ENCODE results near the gene DDX49. TPM values are rescaled to one million over a fixed set of nuclear protein-coding genes. Genes with fewer than 3 reads are reported as not detected.

DDX49 gene
- total RNA-seq, 1 experiment from 2014 or later: 120 TPM

DNA sequence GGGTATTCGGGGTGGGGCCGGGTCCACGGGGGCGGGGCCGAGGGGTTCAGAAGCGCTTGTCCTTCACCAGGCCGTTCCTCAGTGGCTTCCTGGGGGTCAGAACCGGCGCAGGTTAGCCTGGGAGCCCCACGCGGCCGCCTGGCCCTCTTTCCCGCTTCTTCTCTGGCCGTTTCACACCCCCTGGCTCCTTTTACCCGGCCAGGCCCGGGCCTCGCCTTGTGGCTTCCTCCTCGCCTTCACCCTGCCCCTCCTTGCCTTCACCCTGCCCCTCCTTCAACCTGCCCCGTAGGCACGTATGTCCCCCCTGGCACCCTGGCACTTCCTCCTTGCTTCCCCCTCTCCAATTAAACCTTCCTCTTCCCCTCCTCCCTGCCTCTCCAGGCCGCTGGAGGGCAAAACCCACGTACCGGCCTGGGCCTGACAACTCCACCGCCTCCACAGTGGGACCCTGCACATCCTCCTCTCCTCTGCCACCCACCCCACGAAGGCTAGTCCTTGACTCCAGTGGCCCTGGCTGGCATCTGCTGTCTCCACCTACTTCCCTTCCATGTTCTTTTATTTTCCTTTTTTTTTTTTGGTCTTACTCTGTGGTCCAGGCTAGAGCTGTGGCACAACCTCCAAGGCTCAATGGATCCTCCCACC lies 48.9 kb upstream of the DDX49 start:
- peaks cover 16% of the 10 kb centered on the region for H3K36me3 ChIP-seq (ENCODE audit: low read depth, low read length)
- intact Hi-C loops (cut with micrococcal nuclease): no loop called here
- H3F3A ChIP-seq (ENCODE audit: low read length, unreplicated experiment): no peaks in the 10 kb centered on the region
- TF ChIP-seq EZH2 (IDR thresholded peaks at IDR 0.05; ENCODE audit: low read length, unreplicated experiment) (no peak), EZH2phosphoT487 (IDR thresholded peaks at IDR 0.05; ENCODE audit: borderline replicate concordance, low read length) (no peak)
- TF ChIP-seq, protein P1, sequence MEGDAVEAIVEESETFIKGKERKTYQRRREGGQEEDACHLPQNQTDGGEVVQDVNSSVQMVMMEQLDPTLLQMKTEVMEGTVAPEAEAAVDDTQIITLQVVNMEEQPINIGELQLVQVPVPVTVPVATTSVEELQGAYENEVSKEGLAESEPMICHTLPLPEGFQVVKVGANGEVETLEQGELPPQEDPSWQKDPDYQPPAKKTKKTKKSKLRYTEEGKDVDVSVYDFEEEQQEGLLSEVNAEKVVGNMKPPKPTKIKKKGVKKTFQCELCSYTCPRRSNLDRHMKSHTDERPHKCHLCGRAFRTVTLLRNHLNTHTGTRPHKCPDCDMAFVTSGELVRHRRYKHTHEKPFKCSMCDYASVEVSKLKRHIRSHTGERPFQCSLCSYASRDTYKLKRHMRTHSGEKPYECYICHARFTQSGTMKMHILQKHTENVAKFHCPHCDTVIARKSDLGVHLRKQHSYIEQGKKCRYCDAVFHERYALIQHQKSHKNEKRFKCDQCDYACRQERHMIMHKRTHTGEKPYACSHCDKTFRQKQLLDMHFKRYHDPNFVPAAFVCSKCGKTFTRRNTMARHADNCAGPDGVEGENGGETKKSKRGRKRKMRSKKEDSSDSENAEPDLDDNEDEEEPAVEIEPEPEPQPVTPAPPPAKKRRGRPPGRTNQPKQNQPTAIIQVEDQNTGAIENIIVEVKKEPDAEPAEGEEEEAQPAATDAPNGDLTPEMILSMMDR (conservative IDR thresholded peaks at IDR 0.05; ENCODE audit: low read depth, low read length): no peak
- H3K4me1 ChIP-seq (ENCODE audit: insufficient read depth, low read length): no peaks in the 10 kb centered on the region
- H3K27me3 ChIP-seq (ENCODE audit: low read length): no peaks in the 10 kb centered on the region
- H2AFZ ChIP-seq (ENCODE audit: low read length): no peak overlapping the region
- no peak overlapping the region for H3K27ac ChIP-seq (ENCODE audit: low read length)
- H3K9me2 ChIP-seq (replicated peaks; ENCODE audit: low read length): no peaks in the 10 kb centered on the region
- CTCF ChIA-PET: no interaction called here
- H3K4me2 ChIP-seq (ENCODE audit: low read length): no peak overlapping the region
- H3K79me2 ChIP-seq (ENCODE audit: low read length): no peaks in the 10 kb centered on the region
- H3K9ac ChIP-seq (ENCODE audit: low read length): no peak overlapping the region
- ATAC-seq (no peak), DNase-seq (no peak)
- POLR2A ChIA-PET (ENCODE audit: unreplicated experiment): interaction anchor here (0.6 kb wide), 1 partner anchor 49 kb away, joined by 4 read pairs; the partner anchor contains the start of gene DDX49
- no peaks in the 10 kb centered on the region for H3K9me3 ChIP-seq (ENCODE audit: low read length)
- no peak overlapping the region for H3K4me3 ChIP-seq (ENCODE audit: low read length)
- peaks cover 3% of the 10 kb centered on the region; the same call in 1 of the 2 replicates for H4K20me1 ChIP-seq (ENCODE audit: low read length)
- no TSS peak for BruUV-seq (replicated peaks)

DNA sequence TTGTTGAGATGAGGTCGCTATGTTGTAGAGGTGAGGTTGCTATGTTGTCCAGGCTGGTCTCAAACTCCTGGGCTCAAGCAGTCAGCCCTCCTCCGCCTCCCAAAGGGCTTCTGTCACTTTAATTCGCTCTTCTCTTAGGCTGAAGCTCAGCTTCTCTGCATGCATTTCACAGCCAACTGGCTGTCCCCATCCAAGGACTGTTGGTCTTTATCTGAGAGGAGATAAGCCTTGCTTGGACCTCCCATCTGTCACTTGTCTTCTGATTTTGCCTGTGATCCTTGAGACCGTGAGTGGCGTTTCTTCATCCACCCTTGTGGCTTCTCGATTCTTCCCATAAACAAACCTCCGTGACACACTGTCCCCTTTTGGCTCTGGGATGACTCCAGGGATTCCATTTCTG lies 48.0 kb upstream of the DDX49 start:
- Histone ChIP-seq H3K27me3 (ENCODE audit: low read length) (no peaks in the 10 kb centered on the region), H3K36me3 (ENCODE audit: low read depth, low read length) (peaks cover 16% of the 10 kb centered on the region), H3K4me2 (ENCODE audit: low read length) (no peak overlapping the region), H3K9me3 (ENCODE audit: low read length) (no peaks in the 10 kb centered on the region), H2AFZ (ENCODE audit: low read length) (no peak overlapping the region), H3K4me3 (ENCODE audit: low read length) (no peak overlapping the region), H3K27ac (ENCODE audit: low read length) (no peak overlapping the region), H4K20me1 (ENCODE audit: low read length) (peaks cover 3% of the 10 kb centered on the region; the same call in 1 of the 2 replicates), H3K4me1 (ENCODE audit: insufficient read depth, low read length) (no peaks in the 10 kb centered on the region), H3K9me2 (replicated peaks; ENCODE audit: low read length) (no peaks in the 10 kb centered on the region), H3K79me2 (ENCODE audit: low read length) (no peaks in the 10 kb centered on the region), H3K9ac (ENCODE audit: low read length) (no peak overlapping the region), H3F3A (ENCODE audit: low read length, unreplicated experiment) (no peaks in the 10 kb centered on the region)
- ATAC-seq (no peak), DNase-seq (no peak)
- CTCF ChIA-PET: no interaction called here
- POLR2A ChIA-PET (ENCODE audit: unreplicated experiment): no interaction called here
- intact Hi-C loops (cut with micrococcal nuclease): no loop called here
- TF ChIP-seq EZH2 (IDR thresholded peaks at IDR 0.05; ENCODE audit: low read length, unreplicated experiment) (no peak), EZH2phosphoT487 (IDR thresholded peaks at IDR 0.05; ENCODE audit: borderline replicate concordance, low read length) (no peak)
- TF ChIP-seq, protein P1 (conservative IDR thresholded peaks at IDR 0.05; ENCODE audit: low read depth, low read length): no peak
- BruUV-seq (replicated peaks): no TSS peak

DNA sequence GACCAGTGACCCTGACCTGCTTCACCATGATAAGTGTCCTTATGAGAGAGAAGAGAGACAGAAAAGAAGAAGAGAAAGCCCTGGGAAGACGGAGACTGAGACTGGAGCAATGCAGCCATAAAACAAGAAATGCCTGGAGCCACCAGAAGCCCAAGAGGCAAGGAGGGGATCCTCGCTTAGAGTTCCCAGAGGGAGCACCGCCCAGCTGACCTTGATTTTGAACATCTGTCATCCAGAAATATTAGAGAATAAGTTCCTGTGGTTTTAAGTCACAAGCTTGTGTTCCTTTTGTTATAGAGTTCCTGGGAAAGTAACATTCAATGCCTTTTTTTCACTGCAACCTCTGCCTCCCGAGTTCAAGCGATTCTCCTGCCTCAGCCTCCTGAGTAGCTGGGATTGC lies 43.8 kb upstream of the DDX49 start:
- Histone ChIP-seq H3K4me2 (ENCODE audit: low read length) (no peak overlapping the region), H3K27ac (ENCODE audit: low read length) (no peak overlapping the region), H4K20me1 (ENCODE audit: low read length) (no peaks in the 10 kb centered on the region), H3K27me3 (ENCODE audit: low read length) (no peaks in the 10 kb centered on the region), H3F3A (ENCODE audit: low read length, unreplicated experiment) (no peaks in the 10 kb centered on the region), H3K4me3 (ENCODE audit: low read length) (no peak overlapping the region), H3K9me2 (replicated peaks; ENCODE audit: low read length) (no peaks in the 10 kb centered on the region), H3K9ac (ENCODE audit: low read length) (no peak overlapping the region), H3K9me3 (ENCODE audit: low read length) (no peaks in the 10 kb centered on the region), H3K4me1 (ENCODE audit: insufficient read depth, low read length) (no peaks in the 10 kb centered on the region), H3K36me3 (ENCODE audit: low read depth, low read length) (no peaks in the 10 kb centered on the region), H3K79me2 (ENCODE audit: low read length) (no peaks in the 10 kb centered on the region), H2AFZ (ENCODE audit: low read length) (no peak overlapping the region)
- DNase-seq (no peak), ATAC-seq (no peak)
- TF ChIP-seq EZH2phosphoT487 (IDR thresholded peaks at IDR 0.05; ENCODE audit: borderline replicate concordance, low read length) (no peak), EZH2 (IDR thresholded peaks at IDR 0.05; ENCODE audit: low read length, unreplicated experiment) (no peak)
- TF ChIP-seq, protein P1 (conservative IDR thresholded peaks at IDR 0.05; ENCODE audit: low read depth, low read length): no peak
- BruUV-seq (replicated peaks): no TSS peak
- POLR2A ChIA-PET (ENCODE audit: unreplicated experiment): no interaction called here
- CTCF ChIA-PET: no interaction called here
- intact Hi-C loops (cut with micrococcal nuclease): no loop called here
